Measurements from ENCODE around the gene PCP4.

PCP4 gene

DNA sequence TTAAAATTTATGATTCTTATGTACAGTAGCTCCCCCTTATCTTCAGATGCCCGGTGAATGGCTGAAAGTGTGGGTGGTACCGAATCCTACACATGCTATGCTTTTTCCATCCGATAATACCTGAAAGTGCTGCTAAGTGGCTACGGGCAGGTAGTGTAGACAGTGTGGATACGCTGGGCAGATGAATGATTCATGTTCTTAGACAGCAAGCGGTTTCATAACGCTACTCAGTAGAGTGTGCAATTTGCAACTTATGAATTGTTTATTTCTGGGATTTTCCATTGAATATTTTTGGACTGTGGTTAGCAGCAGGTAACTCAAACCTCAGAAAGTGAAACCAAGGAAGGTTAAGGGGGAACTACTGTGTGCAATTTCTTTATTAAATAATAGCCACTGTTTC lies 7.5 kb downstream of the PCP4 start:
- DNase-seq (ENCODE audit: extremely low read depth, low read depth): no peak
- TF ChIP-seq, protein P1, sequence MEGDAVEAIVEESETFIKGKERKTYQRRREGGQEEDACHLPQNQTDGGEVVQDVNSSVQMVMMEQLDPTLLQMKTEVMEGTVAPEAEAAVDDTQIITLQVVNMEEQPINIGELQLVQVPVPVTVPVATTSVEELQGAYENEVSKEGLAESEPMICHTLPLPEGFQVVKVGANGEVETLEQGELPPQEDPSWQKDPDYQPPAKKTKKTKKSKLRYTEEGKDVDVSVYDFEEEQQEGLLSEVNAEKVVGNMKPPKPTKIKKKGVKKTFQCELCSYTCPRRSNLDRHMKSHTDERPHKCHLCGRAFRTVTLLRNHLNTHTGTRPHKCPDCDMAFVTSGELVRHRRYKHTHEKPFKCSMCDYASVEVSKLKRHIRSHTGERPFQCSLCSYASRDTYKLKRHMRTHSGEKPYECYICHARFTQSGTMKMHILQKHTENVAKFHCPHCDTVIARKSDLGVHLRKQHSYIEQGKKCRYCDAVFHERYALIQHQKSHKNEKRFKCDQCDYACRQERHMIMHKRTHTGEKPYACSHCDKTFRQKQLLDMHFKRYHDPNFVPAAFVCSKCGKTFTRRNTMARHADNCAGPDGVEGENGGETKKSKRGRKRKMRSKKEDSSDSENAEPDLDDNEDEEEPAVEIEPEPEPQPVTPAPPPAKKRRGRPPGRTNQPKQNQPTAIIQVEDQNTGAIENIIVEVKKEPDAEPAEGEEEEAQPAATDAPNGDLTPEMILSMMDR (IDR thresholded peaks at IDR 0.05; ENCODE audit: low read depth, low read length, missing control alignments): no peak
- no peak overlapping the region for H3K4me3 ChIP-seq (replicated peaks; ENCODE audit: low read depth, low read length)

DNA sequence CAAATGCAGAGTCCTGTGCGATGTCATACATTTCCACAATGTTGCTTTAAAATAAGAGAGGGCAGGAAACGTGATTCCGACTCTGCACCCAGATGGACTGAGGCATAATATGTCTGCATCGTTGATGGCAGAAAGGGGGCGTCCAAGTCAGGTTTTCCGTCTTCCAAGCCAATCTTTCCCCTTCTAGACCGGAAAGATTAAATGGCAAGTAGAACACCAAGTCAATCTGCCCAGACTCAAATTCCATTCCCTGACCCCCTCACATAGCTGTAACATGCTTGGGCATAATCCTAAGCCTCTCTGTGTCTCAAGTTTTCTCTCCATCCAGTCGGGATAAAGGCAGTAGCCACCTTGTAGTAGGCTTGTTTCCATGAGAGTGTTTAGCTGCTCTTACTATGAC lies 14.4 kb downstream of the PCP4 start:
- no peak for DNase-seq (ENCODE audit: extremely low read depth, low read depth)
- H3K4me3 ChIP-seq (replicated peaks; ENCODE audit: low read depth, low read length): no peak overlapping the region
- TF ChIP-seq, protein P1 (IDR thresholded peaks at IDR 0.05; ENCODE audit: low read depth, low read length, missing control alignments): no peak

DNA sequence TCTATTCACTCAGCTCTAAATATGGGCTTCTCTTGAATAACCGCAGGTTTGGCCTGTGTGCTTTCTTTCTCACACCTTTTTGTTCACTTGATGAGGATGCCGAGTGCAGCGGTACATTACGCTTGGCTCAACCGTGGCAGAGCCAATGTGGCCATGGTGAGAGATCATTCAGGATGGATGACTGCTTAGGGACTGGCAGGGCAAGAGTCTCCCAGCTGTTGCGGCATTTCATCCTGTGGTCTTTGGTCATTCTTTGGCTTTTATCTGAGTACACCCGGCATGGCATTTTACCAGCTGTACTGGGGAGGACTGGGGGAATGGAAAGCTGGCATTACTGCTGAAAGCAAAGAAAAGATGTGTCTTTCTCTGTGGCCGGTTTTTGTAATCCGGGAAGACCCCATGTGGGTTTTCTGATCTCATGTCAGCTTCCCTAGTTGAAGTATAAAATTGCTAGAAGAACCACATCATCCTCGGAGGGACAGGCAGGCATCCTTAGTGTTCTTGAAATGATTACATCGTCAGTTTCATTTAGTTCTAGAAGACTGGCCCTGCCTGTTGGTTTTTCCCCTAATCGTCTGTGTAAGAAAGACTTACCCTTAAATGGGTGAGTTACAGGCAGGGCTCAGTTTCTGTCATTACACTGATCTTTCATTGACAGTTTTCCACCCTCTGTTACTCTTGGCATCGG lies 15.1 kb downstream of the PCP4 start:
- TF ChIP-seq, protein P1 (IDR thresholded peaks at IDR 0.05; ENCODE audit: low read depth, low read length, missing control alignments): no peak
- DNase-seq (ENCODE audit: extremely low read depth, low read depth): no peak
- H3K4me3 ChIP-seq (replicated peaks; ENCODE audit: low read depth, low read length): no peak overlapping the region

DNA sequence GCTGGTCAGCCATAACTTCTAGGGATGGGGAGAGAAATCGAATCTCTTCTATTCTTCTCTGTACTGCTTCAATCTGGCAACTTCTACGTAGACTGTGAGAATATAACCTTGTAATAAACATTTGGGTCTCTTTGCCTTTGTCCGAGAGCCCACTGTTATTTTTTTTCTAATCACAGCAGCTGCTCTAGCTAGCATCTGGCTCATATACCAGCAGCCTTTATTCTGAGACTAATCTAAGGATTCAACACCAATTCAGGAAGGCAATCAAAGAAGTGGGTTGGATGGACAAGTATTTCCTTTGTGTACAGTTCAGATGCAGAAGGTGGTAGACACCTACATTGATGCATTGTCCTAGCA lies 15.6 kb downstream of the PCP4 start:
- TF ChIP-seq, protein P1 (IDR thresholded peaks at IDR 0.05; ENCODE audit: low read depth, low read length, missing control alignments): no peak
- no peak for DNase-seq (ENCODE audit: extremely low read depth, low read depth)

DNA sequence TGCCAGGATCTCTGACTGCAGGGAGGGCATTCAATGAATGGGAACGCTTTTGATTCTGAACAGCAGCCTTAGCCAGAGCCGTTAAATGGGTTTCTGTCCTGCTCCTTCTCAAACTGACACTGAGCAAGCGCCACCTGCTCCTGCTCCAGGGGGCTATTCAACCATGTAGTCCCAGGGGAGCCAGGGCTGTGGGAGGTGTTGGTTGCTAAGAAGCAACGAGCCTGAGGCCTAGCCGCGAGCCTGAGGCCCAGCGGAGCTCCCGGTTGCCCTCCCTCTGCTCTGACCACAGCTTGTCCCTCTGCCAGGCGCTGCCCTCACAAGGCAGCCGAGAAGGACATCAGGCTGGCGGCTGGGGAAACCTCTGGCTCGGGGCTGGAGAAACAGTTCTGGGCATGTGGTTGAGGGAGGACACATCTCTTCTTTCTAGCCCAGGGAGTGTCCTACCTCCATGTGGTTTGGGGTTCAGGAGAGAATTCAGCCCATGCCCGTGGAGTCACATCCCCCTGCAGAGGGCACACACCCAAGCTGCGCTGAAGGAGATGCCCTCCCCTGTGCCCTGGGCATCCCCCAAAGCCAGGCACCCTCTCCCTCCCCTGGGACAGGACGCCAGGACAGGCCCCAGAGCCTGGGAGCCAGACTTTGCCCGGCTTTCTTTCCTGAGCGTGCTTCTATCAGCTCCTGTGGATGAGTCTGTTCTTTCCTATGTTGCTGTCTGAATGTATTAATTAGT lies 18.0 kb downstream of the PCP4 start:
- TF ChIP-seq, protein P1 (IDR thresholded peaks at IDR 0.05; ENCODE audit: low read depth, low read length, missing control alignments): no peak
- no peak for DNase-seq (ENCODE audit: extremely low read depth, low read depth)
- H3K4me3 ChIP-seq (replicated peaks; ENCODE audit: low read depth, low read length): no peak overlapping the region

More for the DNA sequence above, 15.6 kb downstream of the PCP4 start:
- no peak overlapping the region for H3K4me3 ChIP-seq (replicated peaks; ENCODE audit: low read depth, low read length)

DNA sequence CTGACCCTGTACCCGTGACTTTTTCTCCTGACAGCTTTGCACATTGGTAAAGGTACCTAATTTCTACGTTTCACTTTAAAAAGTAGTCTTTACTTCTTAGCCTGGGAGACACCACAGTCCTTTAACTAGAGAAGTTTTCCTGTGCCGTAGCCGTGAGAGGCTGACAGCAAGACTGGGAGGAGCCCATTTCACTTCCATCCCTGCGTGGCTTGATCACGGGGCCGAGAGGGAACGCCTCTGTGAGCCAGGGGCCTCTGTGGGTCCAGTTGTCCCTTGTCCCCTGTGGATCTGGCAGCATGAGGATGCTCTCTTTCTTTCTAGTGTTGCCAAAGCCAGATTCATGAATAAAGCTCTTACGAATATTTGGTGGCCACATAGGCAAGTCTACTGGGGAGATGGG lies 21.6 kb downstream of the PCP4 start:
- TF ChIP-seq, protein P1 (IDR thresholded peaks at IDR 0.05; ENCODE audit: low read depth, low read length, missing control alignments): no peak
- H3K4me3 ChIP-seq (replicated peaks; ENCODE audit: low read depth, low read length): no peak overlapping the region
- DNase-seq (ENCODE audit: extremely low read depth, low read depth): no peak
